Measurements from ENCODE around the gene SEC11A.

The SEC11A gene

DNA sequence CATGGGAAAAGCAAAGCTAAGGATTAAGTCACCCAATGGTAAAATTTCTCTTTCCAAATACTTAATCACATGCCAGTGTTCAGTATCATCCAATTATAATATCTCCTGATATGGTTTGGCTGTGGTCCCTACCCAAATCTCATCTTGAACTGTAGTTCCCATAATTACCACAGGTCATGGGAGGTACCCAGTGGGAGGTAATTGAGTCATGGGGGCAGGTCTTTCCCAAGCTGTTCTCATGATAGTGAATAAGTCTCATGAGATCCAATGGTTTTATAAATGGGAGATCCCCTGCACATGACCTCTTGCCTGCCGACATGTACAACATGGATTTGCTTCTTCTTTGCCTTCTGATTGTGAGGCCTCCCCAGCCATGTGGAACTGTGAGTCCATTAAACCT, 31.8 kb downstream of the SEC11A start:
- TF ChIP-seq CTCF (IDR thresholded peaks at IDR 0.05) = no peak

DNA sequence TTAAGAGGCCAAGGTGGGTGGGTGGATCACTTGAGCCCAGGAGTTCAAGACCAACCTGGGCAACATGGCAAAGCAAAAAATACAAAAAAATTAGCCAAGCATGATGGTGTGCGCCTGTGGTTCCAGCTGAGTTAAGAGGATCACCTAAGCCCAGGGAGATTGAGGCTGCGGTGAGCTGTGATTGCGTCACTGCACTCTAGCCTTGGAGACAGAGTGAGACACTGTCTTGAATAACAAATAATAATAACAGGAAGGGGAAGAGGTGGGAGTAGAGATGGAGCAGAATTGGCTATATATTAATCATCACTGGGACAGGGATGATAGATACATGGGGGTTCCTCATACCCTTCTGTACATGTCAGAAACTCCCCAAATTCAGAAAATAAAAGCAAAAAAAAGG, 34.1 kb downstream of the SEC11A start:
- TF ChIP-seq CTCF (IDR thresholded peaks at IDR 0.05) = no peak

DNA sequence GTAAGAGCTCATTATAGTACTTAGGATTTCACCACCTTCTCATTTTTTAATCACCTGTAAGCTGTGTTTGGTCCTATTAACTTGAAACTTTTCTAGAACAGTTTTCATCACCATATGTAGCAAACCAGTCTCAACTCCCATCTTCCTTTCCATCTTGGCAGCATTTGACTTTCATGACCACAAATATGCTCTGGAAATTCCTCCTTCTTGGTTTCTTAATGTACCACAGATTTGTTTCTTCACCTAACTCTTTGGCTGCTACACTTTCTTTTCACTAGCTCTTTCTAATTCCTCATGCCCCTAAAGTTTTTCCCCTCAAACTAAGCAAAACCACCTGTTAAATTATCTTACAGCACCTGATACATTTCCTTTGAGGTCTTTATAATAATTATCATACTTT, 44.7 kb downstream of the SEC11A start:
- TF ChIP-seq CTCF (IDR thresholded peaks at IDR 0.05) = no peak

- no peak for TF ChIP-seq CTCF (IDR thresholded peaks at IDR 0.05)
Observed at GRCh38 chr15:84669726-84670125, 46.2 kb downstream of the SEC11A start.

DNA sequence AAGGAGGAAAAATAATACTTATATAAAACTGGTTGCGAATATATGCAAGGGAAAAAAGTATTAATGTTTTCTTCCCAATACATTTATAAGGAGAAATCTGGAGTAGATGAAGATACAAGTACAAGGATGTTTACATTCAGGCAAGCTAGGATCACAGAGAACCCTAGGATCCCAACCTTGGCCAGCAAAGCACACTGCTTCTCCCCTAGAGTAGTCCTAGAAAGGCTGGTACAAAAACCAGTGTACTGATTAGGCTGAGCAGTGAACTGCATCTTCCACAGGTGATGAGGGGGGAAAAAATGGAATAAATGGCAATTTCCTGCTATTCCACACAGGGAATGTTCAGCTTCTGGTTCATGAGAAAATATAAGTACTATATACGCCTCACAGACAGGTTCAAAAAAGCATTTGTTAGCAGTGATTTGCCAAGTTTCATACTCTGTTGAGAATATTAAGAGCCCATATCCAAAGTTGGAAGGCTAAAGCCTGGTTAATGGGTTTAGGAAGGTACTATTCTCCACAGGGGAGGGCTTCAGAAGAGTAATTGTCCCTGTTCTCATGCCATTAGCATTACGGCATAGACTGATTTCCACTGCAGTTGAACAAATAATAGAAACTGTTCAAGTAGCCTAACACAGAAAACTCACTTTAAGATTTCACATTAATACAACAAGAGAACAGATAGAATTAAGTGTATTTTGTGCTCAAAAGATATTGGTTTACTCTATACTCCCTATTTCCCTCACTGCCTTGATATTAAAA, 47.5 kb downstream of the SEC11A start:
- no peak for TF ChIP-seq CTCF (IDR thresholded peaks at IDR 0.05)

DNA sequence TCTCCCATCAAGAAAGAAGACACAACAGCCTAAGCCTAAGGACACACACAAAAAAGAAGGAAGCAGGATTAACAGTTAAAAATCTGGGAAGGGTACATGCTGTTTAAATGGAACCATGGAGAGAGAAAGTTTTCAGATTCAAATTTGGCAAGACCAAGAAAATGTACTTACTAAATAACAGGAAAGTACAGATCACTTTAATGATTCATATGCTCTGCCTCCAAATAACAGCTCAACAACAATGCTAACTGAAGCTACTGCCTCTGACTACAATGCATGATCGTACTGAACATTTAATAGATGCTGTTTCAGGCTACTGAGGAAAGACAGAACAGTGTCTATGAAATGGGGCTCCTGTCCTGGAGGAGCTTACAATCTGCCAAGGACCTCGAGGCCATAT, 49.6 kb downstream of the SEC11A start:
- TF ChIP-seq CTCF (IDR thresholded peaks at IDR 0.05) = no peak

GRCh38 chr15:84661001-84661400, 54.9 kb downstream of the SEC11A start:
- TF ChIP-seq CTCF (IDR thresholded peaks at IDR 0.05) = no peak

Data from LNCAP (cell line).